ENCODE results near the gene SUPT16H. TPM values are rescaled to one million over a fixed set of nuclear protein-coding genes. Genes with fewer than 3 reads are reported as not detected.

The SUPT16H gene
- total and polyA plus RNA-seq, 2 of the 13 experiments (the other 11 are each of a cell fraction or from before 2014, with no cell fraction given) = 77.5 to 230 TPM

GRCh38 chr14:21373980-21374379, 9.8 kb downstream of the SUPT16H start:
- 94% methylated on average over 1 of the region's 1 CpG for WGBS (ENCODE audit: low lambda C conversion rate)
- H3K9ac ChIP-seq (ENCODE audit: insufficient read depth, low read depth, low read length) = no peak overlapping the region
- no peak overlapping the region for H3K4me2 ChIP-seq (ENCODE audit: low read depth, low read length)
- POLR2A ChIA-PET = no interaction called here
- no peak for TF ChIP-seq PAXIP1 (CRISPR knock-in tag; conservative IDR thresholded peaks at IDR 0.05)
- no peak for TF ChIP-seq PRMT3 (CRISPR knock-in tag; IDR thresholded peaks at IDR 0.05; ENCODE audit: borderline replicate concordance, low read depth)
- no peak for TF ChIP-seq GABPB1 (CRISPR knock-in tag; IDR thresholded peaks at IDR 0.05)
- TF ChIP-seq TFDP2 (CRISPR knock-in tag; IDR thresholded peaks at IDR 0.05) = no peak
- no peak for TF ChIP-seq NFYC (CRISPR knock-in tag; IDR thresholded peaks at IDR 0.05)
- TF ChIP-seq ESRRA (CRISPR knock-in tag; IDR thresholded peaks at IDR 0.05; ENCODE audit: low read depth) = no peak
- TF ChIP-seq TCF7 (IDR thresholded peaks at IDR 0.05; ENCODE audit: low read depth) = no peak
- no peaks in the 10 kb centered on the region for H3K27me3 ChIP-seq (ENCODE audit: control insufficient read depth in 1 of 2, insufficient read depth in 2 of 2, low read length in 2 of 2)
- in situ Hi-C loops (cut with HindIII; ENCODE audit: extremely low pct_ligation_motif_present, low pct_unique_long_range_greater_than_20kb) = no loop called here
- H3K27ac ChIP-seq (ENCODE audit: extremely low read length, insufficient read depth, low read length) = no peak overlapping the region
- ATAC-seq (no peak), DNase-seq (ENCODE audit: low spot score) (no peak), FAIRE-seq (no peak)
- H3K79me2 ChIP-seq (ENCODE audit: insufficient read depth, low read length) = peaks cover 47% of the 10 kb centered on the region
- intact Hi-C loops (cut with micrococcal nuclease; ENCODE audit: unreplicated experiment) = no loop called here
- 0 out of 2 replicates have a peak, but pooled peaks cover 2% of the 10 kb centered on the region for H4K20me1 ChIP-seq (ENCODE audit: insufficient read depth, low read length)
- H3K36me3 ChIP-seq (replicated peaks in 1 of 2; ENCODE audit: control insufficient read depth in 1 of 2, insufficient read depth in 2 of 2, low read length in 2 of 2) = peaks cover 26 to 71% of the 10 kb centered on the region in 2 experiments
- CTCF ChIA-PET (ENCODE audit: low intra/inter-chr PET ratio, low total read pairs) = no interaction called here
- H3K4me1 ChIP-seq (ENCODE audit: insufficient read depth, low read length) = 0 out of 2 replicates have a peak, but pooled peaks cover 1% of the 10 kb centered on the region
- BruUV-seq (replicated peaks) = no TSS peak
- H3K9me3 ChIP-seq (ENCODE audit: low read length) = no peaks in the 10 kb centered on the region
- H2AFZ ChIP-seq (ENCODE audit: low read length) = no peak overlapping the region
- H3K4me3 ChIP-seq (replicated peaks in 1 of 3; ENCODE audit: insufficient read depth in 1 of 3, low read depth in 2 of 3, low read length in 3 of 3) = no peak overlapping the region

Data from HepG2 (cell line).